LNCaP clone FGC (cell line): ENCODE measurements around the gene CAPZA2.

Experiments
- DNase-seq: peaks from one replicate; pipeline ENCODE4 v3.0.0-alpha.2; 2011; ENCODE audit warnings: low read depth
- H3K4me3 ChIP-seq: 2 replicates; pipeline ENCODE4 v1.5.1; 2011; ENCODE audit warnings: mild to moderate bottlenecking, low read depth, low read length, control low read depth
- CTCF ChIP-seq: IDR thresholded peaks from 2 replicates; pipeline ENCODE4 v1.5.1; 2012; ENCODE audit warnings: mild to moderate bottlenecking; ENCODE audit not compliant: control insufficient read depth, insufficient read depth; ENCODE audit errors: extremely low read depth

Gene CAPZA2

GRCh38 chr7:116829041-116829440 lies 33.3 kb upstream of the CAPZA2 start:
- TF ChIP-seq CTCF: no peak
- DNase-seq: no peak
- no peak overlapping the region for H3K4me3 ChIP-seq

- no peak overlapping the region for H3K4me3 ChIP-seq
- TF ChIP-seq CTCF: no peak
These were observed 32.9 kb upstream of the CAPZA2 start for GRCh38 chr7:116829493-116829892.

GRCh38 chr7:116832692-116833091 lies 29.7 kb upstream of the CAPZA2 start:
- no peak for DNase-seq
- H3K4me3 ChIP-seq: no peak overlapping the region
- TF ChIP-seq CTCF: no peak

More at GRCh38 chr7:116829493-116829892, 32.9 kb upstream of the CAPZA2 start:
- no peak for DNase-seq

GRCh38 chr7:116834815-116835504 lies 27.4 kb upstream of the CAPZA2 start:
- no peak for TF ChIP-seq CTCF
- H3K4me3 ChIP-seq: no peak overlapping the region
- no peak for DNase-seq

- TF ChIP-seq CTCF: no peak
- H3K4me3 ChIP-seq: no peak overlapping the region
- no peak for DNase-seq
These were observed 26.3 kb upstream of the CAPZA2 start for GRCh38 chr7:116836048-116836447.

- no peak for DNase-seq
- no peak overlapping the region for H3K4me3 ChIP-seq
- no peak for TF ChIP-seq CTCF
These were observed 25.5 kb upstream of the CAPZA2 start for GRCh38 chr7:116836911-116837310.

GRCh38 chr7:116837586-116837985 lies 24.8 kb upstream of the CAPZA2 start:
- no peak overlapping the region for H3K4me3 ChIP-seq
- DNase-seq: no peak
- no peak for TF ChIP-seq CTCF
